K562 (cell line): Measurements from ENCODE around the gene MED31. TPM values are rescaled to one million over a fixed set of nuclear protein-coding genes. Genes with fewer than 3 reads are reported as not detected.

Experiments
- CREB3L1 ChIP-seq: fragments of 450-650 bp; IDR thresholded peaks from 2 replicates; pipeline ENCODE4 v1.6.1; 2014; ENCODE audit warnings: low read depth, mild to moderate bottlenecking, moderate library complexity, borderline replicate concordance
- CREM ChIP-seq: IDR thresholded peaks from 2 replicates; pipeline ENCODE4 v1.6.1; 2014; ENCODE audit warnings: antibody characterized with exemption, low read depth
- ELF1 ChIP-seq: fragments of 200-800 bp; sonication (Bioruptor generic); IDR thresholded peaks from 2 replicates; pipeline ENCODE4 v1.6.1; 2016; ENCODE audit warnings: missing genetic modification characterization, missing compliant biosample characterization
- FOXK2 ChIP-seq, 2 experiments: fragments of 450-650 bp; IDR thresholded peaks in 1 of 2; conservative IDR thresholded peaks in 1 of 2; 2 replicates each; pipeline ENCODE4 v1.6.1; 2016; ENCODE audit warnings: low read depth in 2 of 2, mild to moderate bottlenecking in 1 of 2
- NKRF ChIP-seq: fragments of 450-650 bp; IDR thresholded peaks from 2 replicates; pipeline ENCODE4 v1.6.1; 2016; ENCODE audit warnings: borderline replicate concordance
- NRF1 ChIP-seq, 2 experiments: fragments of 450-650 bp; IDR thresholded peaks in 1 of 2; conservative IDR thresholded peaks in 1 of 2; 2 replicates each; pipeline ENCODE4 v1.6.1; 2014; ENCODE audit warnings: mild to moderate bottlenecking in 2 of 2
- PHB ChIP-seq: fragments of 250-450 bp; sonication (Bioruptor Pico); IDR thresholded peaks from 2 replicates; pipeline ENCODE4 v1.5.0; 2021
- RB1 ChIP-seq: fragments of 450-650 bp; IDR thresholded peaks from 2 replicates; pipeline ENCODE4 v1.6.1; 2017; ENCODE audit warnings: low read depth, mild to moderate bottlenecking
- SMARCB1 ChIP-seq: IDR thresholded peaks from 2 replicates; pipeline ENCODE4 v1.6.1; 2011; ENCODE audit warnings: improper control_type of control experiment, low read depth; ENCODE audit not compliant: insufficient read length
- ZC3H11A ChIP-seq: IDR thresholded peaks from 2 replicates; pipeline ENCODE4 v1.6.1; 2012; ENCODE audit warnings: low read depth, low read length, improper control_type of control experiment
- ZNF717 ChIP-seq: fragments of 250-450 bp; sonication (Bioruptor Pico); IDR thresholded peaks from 2 replicates; pipeline ENCODE4 v1.5.0; 2021
- polyA plus RNA-seq, 8 experiments: library from polyadenylated mRNA; depleted of rRNA in 4 of 8; stranded (reverse) in 5 of 8; unstranded in 3 of 8; fragments of >200 nt; fragmentation: Nextera tagmentation in 2 of 8; fragmentation: Illumina TruSeq in 1 of 8; extraction: Ambion mirVana in 2 of 8; extraction: Trizol in 1 of 8; gene quantifications; 2 replicates each; pipeline versions ENCODE4 v1.2.1 to v1.2.3, GENCODE V29; 2011 to 2014; ENCODE audit warnings: inconsistent platforms in 1 of 8, missing spikeins in 1 of 8
- total RNA-seq, 7 experiments: library from RNA; depleted of rRNA in 6 of 7; stranded (reverse); fragments of >200 nt in 6 of 7; fragmentation: Illumina TruSeq in 2 of 7; extraction: Trizol in 2 of 7; gene quantifications; 2 replicates each; pipeline versions ENCODE4 v1.2.1 to v1.2.3, GENCODE V29; 2011 to 2021; ENCODE audit warnings: low replicate concordance in 1 of 7
- TF ChIP-seq, protein P1 (sequence below), 2 experiments: fragments of 450-650 bp; conservative IDR thresholded peaks; 2 replicates each; pipeline ENCODE4 v1.6.1; 2017; ENCODE audit warnings: mild to moderate bottlenecking in 2 of 2, moderate library complexity in 2 of 2
- TF ChIP-seq, protein P2 (sequence below): fragments of 450-650 bp; IDR thresholded peaks from 2 replicates; pipeline ENCODE4 v1.7.1; 2018; ENCODE audit warnings: mild to moderate bottlenecking, low read depth; ENCODE audit not compliant: partially characterized antibody
- TF ChIP-seq, protein P3 (sequence below): sonication (generic); formaldehyde crosslinking; IDR thresholded peaks from 2 replicates; pipeline ENCODE4 v1.8.0; 2022; ENCODE audit warnings: missing genetic modification reagents, mild to moderate bottlenecking, moderate library complexity, borderline replicate concordance
- TF ChIP-seq, protein P4 (sequence below): conservative IDR thresholded peaks from 2 replicates; pipeline ENCODE4 v1.6.1; 2011; ENCODE audit warnings: low read depth, mild to moderate bottlenecking, low read length; ENCODE audit not compliant: control insufficient read depth

The MED31 gene
- total and polyA plus RNA-seq, 9 of the 15 experiments (the other 6 are each of a cell fraction or from before 2014, with no cell fraction given): 6.4 to 39.9 (median 14.6) TPM

DNA sequence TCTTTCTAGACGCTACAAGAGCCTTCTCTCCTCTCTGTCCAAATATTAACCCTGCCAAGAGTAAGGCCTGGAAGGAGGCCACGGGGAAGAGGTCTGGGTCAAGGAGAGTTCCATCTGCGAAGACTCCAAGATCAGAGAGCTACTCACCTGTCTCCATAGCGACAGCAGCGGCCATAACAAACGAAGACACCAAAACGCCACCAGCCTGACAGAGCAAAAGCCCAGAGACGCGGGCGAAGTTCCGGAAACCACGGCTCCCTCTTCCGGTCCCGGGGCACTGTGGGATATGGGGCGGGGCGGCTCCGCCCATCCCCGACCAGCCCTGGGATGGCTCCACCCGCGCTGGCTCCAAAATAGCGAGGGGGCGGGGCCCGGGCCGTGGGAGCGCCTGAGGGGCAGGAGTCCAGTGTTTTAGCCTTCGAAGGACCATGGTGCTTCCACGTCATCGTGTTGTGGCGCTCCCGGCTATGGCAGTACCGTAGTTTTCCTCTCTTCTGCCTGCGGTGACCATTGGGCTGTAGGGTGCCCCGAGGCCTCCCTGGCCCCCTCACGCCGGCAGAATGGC, at the start of gene MED31, which contains the start of gene C17orf100 (continued):
- TF ChIP-seq PHB: no peak
- TF ChIP-seq RB1: 0 out of 2 replicates have a peak, but pooled peaks have one; percentile 15
- TF ChIP-seq FOXK2 (conservative IDR thresholded peaks at IDR 0.05 in 1 of 2, IDR thresholded peaks at IDR 0.05 in 1 of 2; ENCODE audit: low read depth in 2 of 2): peak; percentile 39 to 64; a peak in 3 of 4 replicates
- 0 out of 2 replicates have a peak, but pooled peaks have one; percentile 64 for TF ChIP-seq NKRF
- TF ChIP-seq CREM: peak; percentile 14; the same call in 1 of the 2 replicates
- no peak for TF ChIP-seq ZNF717
- TF ChIP-seq ELF1 (tag): peak; percentile 67
- TF ChIP-seq, protein P1, sequence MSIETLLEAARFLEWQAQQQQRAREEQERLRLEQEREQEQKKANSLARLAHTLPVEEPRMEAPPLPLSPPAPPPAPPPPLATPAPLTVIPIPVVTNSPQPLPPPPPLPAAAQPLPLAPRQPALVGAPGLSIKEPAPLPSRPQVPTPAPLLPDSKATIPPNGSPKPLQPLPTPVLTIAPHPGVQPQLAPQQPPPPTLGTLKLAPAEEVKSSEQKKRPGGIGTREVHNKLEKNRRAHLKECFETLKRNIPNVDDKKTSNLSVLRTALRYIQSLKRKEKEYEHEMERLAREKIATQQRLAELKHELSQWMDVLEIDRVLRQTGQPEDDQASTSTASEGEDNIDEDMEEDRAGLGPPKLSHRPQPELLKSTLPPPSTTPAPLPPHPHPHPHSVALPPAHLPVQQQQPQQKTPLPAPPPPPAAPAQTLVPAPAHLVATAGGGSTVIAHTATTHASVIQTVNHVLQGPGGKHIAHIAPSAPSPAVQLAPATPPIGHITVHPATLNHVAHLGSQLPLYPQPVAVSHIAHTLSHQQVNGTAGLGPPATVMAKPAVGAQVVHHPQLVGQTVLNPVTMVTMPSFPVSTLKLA (conservative IDR thresholded peaks at IDR 0.05): peak; percentile 57 to 68; a peak in 3 of 4 replicates
- TF ChIP-seq NRF1 (conservative IDR thresholded peaks at IDR 0.05 in 1 of 2, IDR thresholded peaks at IDR 0.05 in 1 of 2): peak; percentile 70 to 75
- TF ChIP-seq SMARCB1: no peak
- TF ChIP-seq, protein P2, sequence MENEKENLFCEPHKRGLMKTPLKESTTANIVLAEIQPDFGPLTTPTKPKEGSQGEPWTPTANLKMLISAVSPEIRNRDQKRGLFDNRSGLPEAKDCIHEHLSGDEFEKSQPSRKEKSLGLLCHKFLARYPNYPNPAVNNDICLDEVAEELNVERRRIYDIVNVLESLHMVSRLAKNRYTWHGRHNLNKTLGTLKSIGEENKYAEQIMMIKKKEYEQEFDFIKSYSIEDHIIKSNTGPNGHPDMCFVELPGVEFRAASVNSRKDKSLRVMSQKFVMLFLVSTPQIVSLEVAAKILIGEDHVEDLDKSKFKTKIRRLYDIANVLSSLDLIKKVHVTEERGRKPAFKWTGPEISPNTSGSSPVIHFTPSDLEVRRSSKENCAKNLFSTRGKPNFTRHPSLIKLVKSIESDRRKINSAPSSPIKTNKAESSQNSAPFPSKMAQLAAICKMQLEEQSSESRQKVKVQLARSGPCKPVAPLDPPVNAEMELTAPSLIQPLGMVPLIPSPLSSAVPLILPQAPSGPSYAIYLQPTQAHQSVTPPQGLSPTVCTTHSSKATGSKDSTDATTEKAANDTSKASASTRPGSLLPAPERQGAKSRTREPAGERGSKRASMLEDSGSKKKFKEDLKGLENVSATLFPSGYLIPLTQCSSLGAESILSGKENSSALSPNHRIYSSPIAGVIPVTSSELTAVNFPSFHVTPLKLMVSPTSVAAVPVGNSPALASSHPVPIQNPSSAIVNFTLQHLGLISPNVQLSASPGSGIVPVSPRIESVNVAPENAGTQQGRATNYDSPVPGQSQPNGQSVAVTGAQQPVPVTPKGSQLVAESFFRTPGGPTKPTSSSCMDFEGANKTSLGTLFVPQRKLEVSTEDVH: peak; percentile 23
- TF ChIP-seq, protein P3, sequence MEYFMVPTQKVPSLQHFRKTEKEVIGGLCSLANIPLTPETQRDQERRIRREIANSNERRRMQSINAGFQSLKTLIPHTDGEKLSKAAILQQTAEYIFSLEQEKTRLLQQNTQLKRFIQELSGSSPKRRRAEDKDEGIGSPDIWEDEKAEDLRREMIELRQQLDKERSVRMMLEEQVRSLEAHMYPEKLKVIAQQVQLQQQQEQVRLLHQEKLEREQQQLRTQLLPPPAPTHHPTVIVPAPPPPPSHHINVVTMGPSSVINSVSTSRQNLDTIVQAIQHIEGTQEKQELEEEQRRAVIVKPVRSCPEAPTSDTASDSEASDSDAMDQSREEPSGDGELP: peak; percentile 64; the same call in 1 of the 2 replicates
- 0 out of 2 replicates have a peak, but pooled peaks have one; percentile 59 for TF ChIP-seq CREB3L1
- TF ChIP-seq ZC3H11A: no peak
- TF ChIP-seq, protein P4, sequence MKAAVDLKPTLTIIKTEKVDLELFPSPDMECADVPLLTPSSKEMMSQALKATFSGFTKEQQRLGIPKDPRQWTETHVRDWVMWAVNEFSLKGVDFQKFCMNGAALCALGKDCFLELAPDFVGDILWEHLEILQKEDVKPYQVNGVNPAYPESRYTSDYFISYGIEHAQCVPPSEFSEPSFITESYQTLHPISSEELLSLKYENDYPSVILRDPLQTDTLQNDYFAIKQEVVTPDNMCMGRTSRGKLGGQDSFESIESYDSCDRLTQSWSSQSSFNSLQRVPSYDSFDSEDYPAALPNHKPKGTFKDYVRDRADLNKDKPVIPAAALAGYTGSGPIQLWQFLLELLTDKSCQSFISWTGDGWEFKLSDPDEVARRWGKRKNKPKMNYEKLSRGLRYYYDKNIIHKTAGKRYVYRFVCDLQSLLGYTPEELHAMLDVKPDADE: 0 out of 2 replicates have a peak, but pooled peaks have one; percentile 31
